ENCODE results near the gene PSMB11. TPM values are rescaled to one million over a fixed set of nuclear protein-coding genes. Genes with fewer than 3 reads are reported as not detected.

Gene PSMB11
- total and polyA plus RNA-seq, 2 experiments from 2014 or later = not detected

DNA sequence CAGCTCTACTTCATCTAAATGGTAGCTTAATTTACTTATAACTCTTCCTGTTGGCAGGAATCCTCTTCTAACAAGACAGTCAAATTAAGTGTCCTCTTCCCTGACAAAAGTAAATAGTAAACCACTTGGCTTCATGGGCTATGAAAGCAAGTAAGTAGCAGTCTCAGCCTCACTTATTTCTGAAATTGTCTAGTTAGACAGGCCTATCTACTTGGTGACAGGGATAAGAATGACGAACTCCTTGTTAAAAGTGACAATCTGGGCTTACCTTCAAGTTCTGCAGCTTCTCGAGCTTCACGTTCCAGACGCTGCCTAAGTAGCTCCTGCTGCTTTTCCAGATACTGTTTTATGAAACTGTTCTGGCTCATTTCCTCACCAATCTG lies 48.2 kb downstream of the PSMB11 start:
- H3K9me3 ChIP-seq (ENCODE audit: low read depth) = no peaks in the 10 kb centered on the region
- H3K4me3 ChIP-seq = no peak overlapping the region
- TF ChIP-seq EZH2 (IDR thresholded peaks at IDR 0.05; ENCODE audit: borderline replicate concordance) (no peak), EZH2phosphoT487 (IDR thresholded peaks at IDR 0.05; ENCODE audit: low read depth, severe bottlenecking, unreplicated experiment) (no peak)
- TF ChIP-seq, protein P1, sequence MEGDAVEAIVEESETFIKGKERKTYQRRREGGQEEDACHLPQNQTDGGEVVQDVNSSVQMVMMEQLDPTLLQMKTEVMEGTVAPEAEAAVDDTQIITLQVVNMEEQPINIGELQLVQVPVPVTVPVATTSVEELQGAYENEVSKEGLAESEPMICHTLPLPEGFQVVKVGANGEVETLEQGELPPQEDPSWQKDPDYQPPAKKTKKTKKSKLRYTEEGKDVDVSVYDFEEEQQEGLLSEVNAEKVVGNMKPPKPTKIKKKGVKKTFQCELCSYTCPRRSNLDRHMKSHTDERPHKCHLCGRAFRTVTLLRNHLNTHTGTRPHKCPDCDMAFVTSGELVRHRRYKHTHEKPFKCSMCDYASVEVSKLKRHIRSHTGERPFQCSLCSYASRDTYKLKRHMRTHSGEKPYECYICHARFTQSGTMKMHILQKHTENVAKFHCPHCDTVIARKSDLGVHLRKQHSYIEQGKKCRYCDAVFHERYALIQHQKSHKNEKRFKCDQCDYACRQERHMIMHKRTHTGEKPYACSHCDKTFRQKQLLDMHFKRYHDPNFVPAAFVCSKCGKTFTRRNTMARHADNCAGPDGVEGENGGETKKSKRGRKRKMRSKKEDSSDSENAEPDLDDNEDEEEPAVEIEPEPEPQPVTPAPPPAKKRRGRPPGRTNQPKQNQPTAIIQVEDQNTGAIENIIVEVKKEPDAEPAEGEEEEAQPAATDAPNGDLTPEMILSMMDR (IDR thresholded peaks at IDR 0.05; ENCODE audit: poor library complexity) = no peak
- no peak overlapping the region for H3K4me2 ChIP-seq
- peaks cover 75% of the 10 kb centered on the region for H3K79me2 ChIP-seq
- H3K27ac ChIP-seq = no peak overlapping the region
- DNase-seq (ENCODE audit: low spot score) = no peak
- no peaks in the 10 kb centered on the region for H3K27me3 ChIP-seq
- H2AFZ ChIP-seq = no peak overlapping the region
- peaks cover 7% of the 10 kb centered on the region for H3K4me1 ChIP-seq (ENCODE audit: insufficient read depth)
- WGBS (ENCODE audit: low lambda C conversion rate, missing lambda C conversion rate) = 75% methylated on average over 4 of the region's 4 CpGs
- H4K20me1 ChIP-seq (ENCODE audit: insufficient read depth, poor library complexity, severe bottlenecking) = peaks cover 26% of the 10 kb centered on the region
- peaks cover 7% of the 10 kb centered on the region for H3K36me3 ChIP-seq (replicated peaks; ENCODE audit: insufficient read depth, low read depth)
- no peaks in the 10 kb centered on the region for H3K9me2 ChIP-seq (replicated peaks; ENCODE audit: insufficient read depth)

DNA sequence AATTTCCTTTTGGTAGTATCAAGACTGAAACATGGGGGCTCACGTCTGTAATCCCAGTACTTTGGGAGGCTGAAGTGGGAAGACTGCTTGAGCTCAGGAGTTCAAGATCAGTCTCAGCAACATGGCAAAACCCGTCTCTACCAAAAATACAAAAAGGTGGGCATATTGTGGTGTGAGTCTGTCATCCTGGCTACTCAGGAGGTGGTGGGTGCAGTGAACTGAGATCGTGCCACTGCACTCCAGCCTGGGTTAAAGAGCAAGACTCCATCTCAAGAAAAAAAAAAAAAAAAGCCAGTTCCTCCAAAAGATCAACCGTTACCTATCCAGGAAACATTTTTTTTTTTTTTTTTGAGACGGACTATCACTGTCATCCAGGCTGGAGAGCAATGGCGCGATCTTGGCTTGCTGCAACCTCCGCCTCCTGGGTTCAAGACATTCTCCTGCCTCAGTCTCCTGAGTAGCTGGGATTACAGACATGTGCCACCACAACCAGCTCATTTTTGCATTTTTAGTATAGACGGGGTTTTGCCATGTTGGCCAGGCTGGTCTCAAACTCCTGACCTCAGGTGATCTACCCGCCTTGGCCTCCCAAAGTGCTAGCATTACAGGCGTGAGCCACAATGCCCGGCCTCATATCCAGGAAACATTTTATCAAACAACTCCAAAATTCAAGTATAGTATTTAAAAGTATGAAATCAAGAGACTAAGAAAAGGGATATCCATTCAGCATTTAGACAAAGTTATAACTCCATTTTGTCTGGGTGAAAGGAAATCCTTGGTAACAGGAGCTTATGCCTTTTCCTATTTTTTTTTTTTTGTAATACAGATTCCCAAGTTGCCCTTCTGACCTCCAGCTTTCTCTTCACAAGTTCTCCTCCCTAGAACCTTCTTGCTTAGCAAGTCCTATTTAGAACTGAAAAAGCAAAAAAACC lies 49.5 kb downstream of the PSMB11 start:
- DNase-seq (ENCODE audit: low spot score) = no peak
- Histone ChIP-seq H3K4me1 (ENCODE audit: insufficient read depth) (peaks cover 8% of the 10 kb centered on the region), H3K4me2 (no peak overlapping the region), H3K36me3 (replicated peaks; ENCODE audit: insufficient read depth, low read depth) (peaks cover 7% of the 10 kb centered on the region), H3K9me3 (ENCODE audit: low read depth) (no peaks in the 10 kb centered on the region), H3K27ac (no peak overlapping the region), H3K9me2 (replicated peaks; ENCODE audit: insufficient read depth) (no peaks in the 10 kb centered on the region), H2AFZ (no peak overlapping the region), H3K79me2 (peaks cover 81% of the 10 kb centered on the region), H3K4me3 (no peak overlapping the region), H4K20me1 (ENCODE audit: insufficient read depth, poor library complexity, severe bottlenecking) (peaks cover 26% of the 10 kb centered on the region), H3K27me3 (no peaks in the 10 kb centered on the region)
- 96% methylated on average over 11 of the region's 12 CpGs for WGBS (ENCODE audit: low lambda C conversion rate, missing lambda C conversion rate)
- TF ChIP-seq EZH2phosphoT487 (IDR thresholded peaks at IDR 0.05; ENCODE audit: low read depth, severe bottlenecking, unreplicated experiment) = no peak
- no peak for TF ChIP-seq EZH2 (IDR thresholded peaks at IDR 0.05; ENCODE audit: borderline replicate concordance)
- TF ChIP-seq, protein P1 (IDR thresholded peaks at IDR 0.05; ENCODE audit: poor library complexity) = no peak

DNA sequence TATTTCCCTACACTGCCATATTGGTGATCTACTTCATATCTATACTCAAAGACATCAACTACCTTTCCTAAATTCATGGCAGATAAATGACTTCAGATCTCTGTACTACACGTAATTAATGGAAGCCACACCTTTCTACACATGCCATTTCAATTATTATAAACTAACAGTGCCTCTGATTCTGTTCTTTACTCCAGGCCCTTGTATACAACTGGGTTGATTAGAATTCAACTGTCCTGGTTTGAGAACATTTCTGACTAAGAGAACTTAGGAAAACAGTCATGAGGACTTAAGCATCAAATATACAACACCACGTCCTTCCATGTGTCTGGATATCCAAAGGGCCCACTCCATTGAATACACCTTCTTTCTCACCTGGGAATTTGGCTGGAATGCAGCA lies 51.1 kb downstream of the PSMB11 start:
- Histone ChIP-seq H3K9me3 (ENCODE audit: low read depth) (no peaks in the 10 kb centered on the region), H3K27ac (no peak overlapping the region), H2AFZ (no peak overlapping the region), H3K36me3 (replicated peaks; ENCODE audit: insufficient read depth, low read depth) (peaks cover 7% of the 10 kb centered on the region), H3K4me1 (ENCODE audit: insufficient read depth) (peaks cover 18% of the 10 kb centered on the region), H3K4me3 (no peak overlapping the region), H4K20me1 (ENCODE audit: insufficient read depth, poor library complexity, severe bottlenecking) (peaks cover 31% of the 10 kb centered on the region), H3K27me3 (no peaks in the 10 kb centered on the region), H3K4me2 (peak overlapping the region; percentile 92), H3K79me2 (peaks cover 83% of the 10 kb centered on the region), H3K9me2 (replicated peaks; ENCODE audit: insufficient read depth) (no peaks in the 10 kb centered on the region)
- 66% methylated on average over 2 of the region's 2 CpGs for WGBS (ENCODE audit: low lambda C conversion rate, missing lambda C conversion rate)
- no peak for DNase-seq (ENCODE audit: low spot score)
- TF ChIP-seq EZH2 (IDR thresholded peaks at IDR 0.05; ENCODE audit: borderline replicate concordance) = no peak
- no peak for TF ChIP-seq EZH2phosphoT487 (IDR thresholded peaks at IDR 0.05; ENCODE audit: low read depth, severe bottlenecking, unreplicated experiment)
- TF ChIP-seq, protein P1 (IDR thresholded peaks at IDR 0.05; ENCODE audit: poor library complexity) = no peak

Data from hepatocyte (in vitro differentiated cells).